Common myeloid progenitor, CD34-positive (primary cell): ENCODE results near the gene FRS2.

Experiments used
- CTCF ChIA-PET: fragments of 350-600 bp; sonication (Branson Sonifier 250); formaldehyde crosslinking; loops from one replicate; lab custom pipeline; 2021; ENCODE audit warnings: antibody characterized with exemption; lab: Charles Lee
- POLR2A ChIA-PET: fragments of 350-600 bp; sonication (Branson Sonifier 250); formaldehyde crosslinking; loops from one replicate; lab custom pipeline; 2021; ENCODE audit warnings: antibody characterized with exemption; lab: Charles Lee
- DNase-seq, 3 donors: peaks; one replicate each; pipeline versions ENCODE4 v3.0.0 to v3.0.0-alpha.2; 2013
- H3K27ac ChIP-seq, 2 experiments: 1 replicate in 1 of 2; 2 replicates in 1 of 2; pipeline ENCODE4 v1.7.0; 2013; ENCODE audit warnings: inconsistent platforms in 2 of 2, low read length in 2 of 2, mild to moderate bottlenecking in 2 of 2, low read depth in 1 of 2, moderate library complexity in 1 of 2; ENCODE audit not compliant: severe bottlenecking in 2 of 2, insufficient read depth in 1 of 2, poor library complexity in 1 of 2
- H3K27me3 ChIP-seq, 5 experiments: replicated peaks in 2 of 5; 1 replicate in 3 of 5; 2 replicates in 2 of 5; pipeline versions ENCODE4 v1.6.1 to v1.7.0; 2013; ENCODE audit warnings: low read length in 4 of 5, mild to moderate bottlenecking in 2 of 5, moderate library complexity in 2 of 5, inconsistent platforms in 1 of 5; ENCODE audit not compliant: insufficient read depth in 5 of 5, control insufficient read depth in 4 of 5
- H3K36me3 ChIP-seq, 4 experiments: 1 replicate in 2 of 4; 2 replicates in 2 of 4; pipeline versions ENCODE4 v1.6.1 to v1.7.0; 2013; ENCODE audit warnings: low read length in 3 of 4, control low read depth in 1 of 4, mild to moderate bottlenecking in 1 of 4; ENCODE audit not compliant: control insufficient read depth in 4 of 4, insufficient read depth in 4 of 4
- H3K4me1 ChIP-seq, 4 experiments: 1 replicate in 3 of 4; 2 replicates in 1 of 4; pipeline versions ENCODE4 v1.6.1 to v1.7.1; 2013; ENCODE audit warnings: low read length in 3 of 4, mild to moderate bottlenecking in 3 of 4, control low read depth in 1 of 4, inconsistent platforms in 1 of 4, moderate library complexity in 1 of 4; ENCODE audit not compliant: control insufficient read depth in 4 of 4, insufficient read depth in 4 of 4; ENCODE audit errors: control extremely low read depth in 1 of 4
- H3K4me3 ChIP-seq, 7 experiments: 1 replicate in 4 of 7; 2 replicates in 3 of 7; pipeline versions ENCODE4 v1.5.1 to v1.7.0; 2013; ENCODE audit warnings: mild to moderate bottlenecking in 7 of 7, low read length in 6 of 7, moderate library complexity in 6 of 7, inconsistent platforms in 2 of 7, low read depth in 2 of 7, control low read depth in 1 of 7; ENCODE audit not compliant: insufficient read depth in 4 of 7, control insufficient read depth in 1 of 7; ENCODE audit errors: extremely low read depth in 1 of 7
- H3K9me3 ChIP-seq, 5 experiments: 1 replicate in 4 of 5; 2 replicates in 1 of 5; pipeline versions ENCODE4 v1.6.1 to v1.7.1; 2013; ENCODE audit warnings: low read length in 4 of 5, mild to moderate bottlenecking in 2 of 5, inconsistent platforms in 1 of 5, low read depth in 1 of 5, moderate library complexity in 1 of 5; ENCODE audit not compliant: control insufficient read depth in 4 of 5, insufficient read depth in 2 of 5; ENCODE audit errors: control extremely low read depth in 1 of 5
- WGBS: methylation state at CpG from one replicate; pipeline ENCODE4 v1.1.5; 2013; ENCODE audit not compliant: insufficient coverage; 5-methylcytosine and 5-hydroxymethylcytosine counted together

The FRS2 gene

GRCh38 chr12:69627501-69627900, 157.3 kb downstream of the FRS2 start:
- H3K27ac ChIP-seq: no peak overlapping the region
- DNase-seq: no peak
- POLR2A ChIA-PET: no interaction called here
- H3K36me3 ChIP-seq: no peaks in the 10 kb centered on the region
- no peaks in the 10 kb centered on the region for H3K4me1 ChIP-seq
- no peak overlapping the region for H3K4me3 ChIP-seq
- CTCF ChIA-PET: no interaction called here
- WGBS: 96% methylated on average over 4 of the region's 8 CpGs
- no peaks in the 10 kb centered on the region for H3K9me3 ChIP-seq
- no peaks in the 10 kb centered on the region for H3K27me3 ChIP-seq
